Mesendoderm (in vitro differentiated cells): ENCODE measurements around the gene RHCG.

ENCODE experiments used
- DNase-seq: peaks from one replicate; pipeline ENCODE4 v3.0.0; 2013
- H2AK5ac ChIP-seq: 2 replicates; pipeline ENCODE4 v1.6.1; 2013; ENCODE audit warnings: low read length, inconsistent platforms
- H2BK120ac ChIP-seq: 2 replicates; pipeline ENCODE4 v1.6.1; 2013; ENCODE audit warnings: low read depth, mild to moderate bottlenecking, low read length, moderate library complexity, mixed read lengths
- H2BK15ac ChIP-seq: replicated peaks from 2 replicates; pipeline ENCODE4 v1.6.1; 2013; ENCODE audit warnings: low read depth, mild to moderate bottlenecking, moderate library complexity
- H2BK5ac ChIP-seq: 2 replicates; pipeline ENCODE4 v1.6.1; 2013; ENCODE audit warnings: low read length, inconsistent platforms
- H3K18ac ChIP-seq: 2 replicates; pipeline ENCODE4 v1.6.1; 2013; ENCODE audit warnings: mild to moderate bottlenecking, low read length, mixed read lengths
- H3K23ac ChIP-seq: one replicate; pipeline ENCODE4 v1.6.1; 2013; ENCODE audit warnings: low read length
- H3K27ac ChIP-seq: 2 replicates; pipeline ENCODE4 v1.5.1; 2013; ENCODE audit warnings: low read depth, mild to moderate bottlenecking, inconsistent platforms, low read length, moderate library complexity
- H3K27me3 ChIP-seq: 2 replicates; pipeline ENCODE4 v1.6.1; 2013; ENCODE audit warnings: low read length, control low read depth, mild to moderate bottlenecking, inconsistent platforms; ENCODE audit not compliant: insufficient read depth, poor library complexity
- H3K36me3 ChIP-seq: 2 replicates; pipeline ENCODE4 v1.6.1; 2013; ENCODE audit warnings: low read length, inconsistent platforms; ENCODE audit not compliant: control insufficient read depth, insufficient read depth
- H3K4ac ChIP-seq: one replicate; pipeline ENCODE4 v1.6.1; 2013; ENCODE audit warnings: low read depth, mild to moderate bottlenecking, low read length, moderate library complexity
- H3K4me1 ChIP-seq: 2 replicates; pipeline ENCODE4 v1.6.1; 2013; ENCODE audit warnings: low read depth, low read length, inconsistent platforms; ENCODE audit not compliant: control insufficient read depth
- H3K4me2 ChIP-seq: 2 replicates; pipeline ENCODE4 v1.6.1; 2013; ENCODE audit warnings: low read length
- H3K4me3 ChIP-seq: 2 replicates; pipeline ENCODE4 v1.5.1; 2013; ENCODE audit warnings: mild to moderate bottlenecking, low read length
- H3K56ac ChIP-seq: one replicate; pipeline ENCODE4 v1.6.1; 2013; ENCODE audit warnings: low read length
- H3K79me1 ChIP-seq: 2 replicates; pipeline ENCODE4 v1.6.1; 2013; ENCODE audit warnings: low read length, inconsistent platforms
- H3K79me2 ChIP-seq: 2 replicates; pipeline ENCODE4 v1.6.1; 2013; ENCODE audit warnings: mild to moderate bottlenecking, low read length; ENCODE audit not compliant: control insufficient read depth, insufficient read depth
- H3K9ac ChIP-seq: 2 replicates; pipeline ENCODE4 v1.6.1; 2013; ENCODE audit warnings: low read length, inconsistent platforms
- H4K5ac ChIP-seq: one replicate; pipeline ENCODE4 v1.6.1; 2013; ENCODE audit warnings: low read length
- H4K8ac ChIP-seq: one replicate; pipeline ENCODE4 v1.6.1; 2013; ENCODE audit warnings: low read depth, mild to moderate bottlenecking, control low read depth, low read length, moderate library complexity
- WGBS: extraction: QIAGEN DNeasy Blood & Tissue Kit; methylation state at CpG from one replicate; pipeline ENCODE4 v1.1.7; 2013; ENCODE audit warnings: low lambda C conversion rate, missing lambda C conversion rate; ENCODE audit not compliant: insufficient coverage; ENCODE audit errors: extremely low coverage; 5-methylcytosine and 5-hydroxymethylcytosine counted together

The RHCG gene

GRCh38 chr15:89445518-89445917 lies 50.9 kb downstream of the RHCG start:
- Histone ChIP-seq H3K4me2 (no peak overlapping the region), H3K4me1 (no peaks in the 10 kb centered on the region), H2BK120ac (no peak overlapping the region), H2BK5ac (no peak overlapping the region), H3K4me3 (no peak overlapping the region), H3K9ac (no peak overlapping the region), H4K8ac (no peak overlapping the region), H3K18ac (no peak overlapping the region), H3K79me1 (no peaks in the 10 kb centered on the region), H2AK5ac (no peak overlapping the region), H3K4ac (no peak overlapping the region), H3K27ac (no peak overlapping the region), H2BK15ac (no peak overlapping the region), H3K27me3 (no peaks in the 10 kb centered on the region), H3K36me3 (no peaks in the 10 kb centered on the region), H3K23ac (no peak overlapping the region), H3K56ac (no peak overlapping the region), H3K79me2 (no peaks in the 10 kb centered on the region), H4K5ac (no peak overlapping the region)
- no peak for DNase-seq
- no CpG with 5 or more reads among the region's 1 CpG for WGBS

- no peak overlapping the region for H2AK5ac ChIP-seq
- no peaks in the 10 kb centered on the region for H3K27me3 ChIP-seq
- H3K4me2 ChIP-seq = no peak overlapping the region
- no peaks in the 10 kb centered on the region for H3K36me3 ChIP-seq
- no peak overlapping the region for H2BK15ac ChIP-seq
- no peak overlapping the region for H3K9ac ChIP-seq
- no peak overlapping the region for H2BK5ac ChIP-seq
- H3K79me1 ChIP-seq = no peaks in the 10 kb centered on the region
- no peak overlapping the region for H3K18ac ChIP-seq
- DNase-seq = no peak
- H3K4me3 ChIP-seq = no peak overlapping the region
- no peak overlapping the region for H4K8ac ChIP-seq
- H4K5ac ChIP-seq = no peak overlapping the region
- no peaks in the 10 kb centered on the region for H3K4me1 ChIP-seq
- no CpG with 5 or more reads among the region's 17 CpGs for WGBS
- no peak overlapping the region for H3K27ac ChIP-seq
- no peaks in the 10 kb centered on the region for H3K79me2 ChIP-seq
- no peak overlapping the region for H3K4ac ChIP-seq
- no peak overlapping the region for H3K56ac ChIP-seq
- H2BK120ac ChIP-seq = no peak overlapping the region
- H3K23ac ChIP-seq = no peak overlapping the region
Observed at GRCh38 chr15:89444241-89445225, 51.9 kb downstream of the RHCG start.

DNA sequence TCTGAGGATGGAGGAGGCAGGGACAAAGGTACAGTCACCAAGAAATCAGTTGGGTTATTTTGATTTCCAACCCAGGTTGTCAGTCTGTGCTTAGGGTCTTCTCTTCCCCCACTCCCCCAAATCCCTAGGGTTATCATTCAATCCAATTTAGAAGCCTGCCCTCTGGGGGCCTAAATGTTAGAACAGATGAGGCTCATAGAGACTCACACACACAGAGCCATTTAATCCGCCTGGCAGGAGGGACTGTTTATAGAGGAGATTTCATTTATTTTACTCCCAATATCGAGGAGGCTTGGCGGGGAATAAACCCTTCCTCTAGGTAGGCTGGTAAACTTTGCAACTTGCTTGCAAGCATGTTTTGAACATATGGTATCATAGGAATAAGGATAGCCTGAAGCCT lies 52.8 kb downstream of the RHCG start:
- Histone ChIP-seq H3K4me2 (no peak overlapping the region), H3K79me2 (no peaks in the 10 kb centered on the region), H3K4ac (no peak overlapping the region), H3K36me3 (no peaks in the 10 kb centered on the region), H3K23ac (no peak overlapping the region), H3K4me3 (no peak overlapping the region), H4K8ac (no peak overlapping the region), H3K79me1 (no peaks in the 10 kb centered on the region), H2BK15ac (no peak overlapping the region), H2BK120ac (no peak overlapping the region), H3K27me3 (no peaks in the 10 kb centered on the region), H2BK5ac (no peak overlapping the region), H3K4me1 (no peaks in the 10 kb centered on the region), H3K27ac (no peak overlapping the region), H3K18ac (no peak overlapping the region), H3K56ac (no peak overlapping the region), H3K9ac (no peak overlapping the region), H2AK5ac (no peak overlapping the region), H4K5ac (no peak overlapping the region)
- no CpG with 5 or more reads among the region's 3 CpGs for WGBS
- DNase-seq = no peak

- DNase-seq = peak; percentile 76
- H3K27me3 ChIP-seq = no peaks in the 10 kb centered on the region
Observed at GRCh38 chr15:89442671-89443307, 53.6 kb downstream of the RHCG start.

DNA sequence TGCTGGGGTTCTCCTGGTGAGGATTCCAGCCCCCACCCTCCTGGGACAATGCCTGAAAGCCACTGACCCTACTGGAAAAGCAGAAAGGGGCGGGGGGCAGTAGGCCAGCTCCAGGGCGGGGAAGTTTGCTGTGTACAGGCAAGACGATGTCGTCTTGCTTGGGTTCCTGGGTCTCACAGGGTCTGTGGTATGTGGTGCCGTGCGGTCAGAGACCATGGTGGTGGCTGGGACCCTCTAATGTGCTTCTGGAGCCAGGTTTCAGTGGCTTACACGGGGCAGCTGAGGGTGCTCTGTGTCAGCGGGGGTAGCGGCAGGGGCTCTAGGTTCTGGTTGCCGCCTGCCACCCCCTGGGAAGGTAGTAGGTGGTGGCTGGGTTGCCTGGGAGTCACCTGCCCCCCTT lies 54.2 kb downstream of the RHCG start:
- no peak overlapping the region for H3K9ac ChIP-seq
- no peaks in the 10 kb centered on the region for H3K36me3 ChIP-seq
- H3K27me3 ChIP-seq = no peaks in the 10 kb centered on the region
- no peak overlapping the region for H4K8ac ChIP-seq
- no peak overlapping the region for H2BK120ac ChIP-seq
- no peak overlapping the region for H3K56ac ChIP-seq
- H3K18ac ChIP-seq = no peak overlapping the region
- H2AK5ac ChIP-seq = no peak overlapping the region
- no peak overlapping the region for H2BK5ac ChIP-seq
- H3K79me2 ChIP-seq = no peaks in the 10 kb centered on the region
- no peak overlapping the region for H4K5ac ChIP-seq
- no CpG with 5 or more reads among the region's 10 CpGs for WGBS
- no peak overlapping the region for H3K4me2 ChIP-seq
- DNase-seq = no peak
- H2BK15ac ChIP-seq = no peak overlapping the region
- H3K27ac ChIP-seq = no peak overlapping the region
- no peak overlapping the region for H3K4me3 ChIP-seq
- H3K4ac ChIP-seq = no peak overlapping the region
- no peaks in the 10 kb centered on the region for H3K79me1 ChIP-seq
- no peak overlapping the region for H3K23ac ChIP-seq
- H3K4me1 ChIP-seq = no peaks in the 10 kb centered on the region

More at GRCh38 chr15:89442671-89443307, 53.6 kb downstream of the RHCG start:
- Histone ChIP-seq H3K18ac (no peak overlapping the region), H3K4me1 (no peaks in the 10 kb centered on the region), H3K36me3 (no peaks in the 10 kb centered on the region), H2BK5ac (no peak overlapping the region), H3K79me1 (no peaks in the 10 kb centered on the region), H4K5ac (no peak overlapping the region), H3K4me3 (no peak overlapping the region), H3K4me2 (no peak overlapping the region), H2AK5ac (no peak overlapping the region), H2BK15ac (no peak overlapping the region), H3K56ac (no peak overlapping the region), H4K8ac (no peak overlapping the region), H3K4ac (no peak overlapping the region), H2BK120ac (no peak overlapping the region), H3K79me2 (no peaks in the 10 kb centered on the region), H3K27ac (no peak overlapping the region), H3K23ac (no peak overlapping the region), H3K9ac (no peak overlapping the region)
- no CpG with 5 or more reads among the region's 19 CpGs for WGBS
